Measurements from ENCODE around the gene USP36.

DNA sequence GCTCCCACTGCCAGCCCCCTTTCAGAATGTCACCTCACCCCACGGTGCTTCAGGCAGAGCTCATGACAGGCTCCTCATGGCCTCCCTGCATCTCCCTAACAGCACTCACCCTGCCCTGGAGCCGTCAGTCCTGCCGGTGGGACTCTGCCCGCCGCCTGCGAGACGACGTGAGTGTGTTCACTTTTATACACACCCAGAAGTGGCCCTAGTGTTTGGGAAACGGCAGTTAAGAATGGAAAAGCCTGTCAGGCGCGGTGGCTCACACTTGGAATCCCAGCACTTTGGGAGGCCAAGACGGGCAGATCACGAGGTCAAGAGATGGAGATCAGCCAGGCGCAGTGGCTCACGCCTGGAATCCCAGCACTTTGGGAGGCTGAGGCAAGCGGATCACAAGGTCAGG is 46.2 kb downstream of the USP36 start:
- TF ChIP-seq, protein P1, sequence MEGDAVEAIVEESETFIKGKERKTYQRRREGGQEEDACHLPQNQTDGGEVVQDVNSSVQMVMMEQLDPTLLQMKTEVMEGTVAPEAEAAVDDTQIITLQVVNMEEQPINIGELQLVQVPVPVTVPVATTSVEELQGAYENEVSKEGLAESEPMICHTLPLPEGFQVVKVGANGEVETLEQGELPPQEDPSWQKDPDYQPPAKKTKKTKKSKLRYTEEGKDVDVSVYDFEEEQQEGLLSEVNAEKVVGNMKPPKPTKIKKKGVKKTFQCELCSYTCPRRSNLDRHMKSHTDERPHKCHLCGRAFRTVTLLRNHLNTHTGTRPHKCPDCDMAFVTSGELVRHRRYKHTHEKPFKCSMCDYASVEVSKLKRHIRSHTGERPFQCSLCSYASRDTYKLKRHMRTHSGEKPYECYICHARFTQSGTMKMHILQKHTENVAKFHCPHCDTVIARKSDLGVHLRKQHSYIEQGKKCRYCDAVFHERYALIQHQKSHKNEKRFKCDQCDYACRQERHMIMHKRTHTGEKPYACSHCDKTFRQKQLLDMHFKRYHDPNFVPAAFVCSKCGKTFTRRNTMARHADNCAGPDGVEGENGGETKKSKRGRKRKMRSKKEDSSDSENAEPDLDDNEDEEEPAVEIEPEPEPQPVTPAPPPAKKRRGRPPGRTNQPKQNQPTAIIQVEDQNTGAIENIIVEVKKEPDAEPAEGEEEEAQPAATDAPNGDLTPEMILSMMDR (IDR thresholded peaks at IDR 0.05): no peak
- no peak for TF ChIP-seq POLR2A (IDR thresholded peaks at IDR 0.05)
- TF ChIP-seq POLR2AphosphoS5 (IDR thresholded peaks at IDR 0.05): no peak

All from prostate gland (tissue), 2 donors.